KBM-7 (cell line): ENCODE data around the gene SERBP1.
"Not testable (repeated sequence)": the region's sequence is repeated elsewhere in the genome, so short reads cannot be mapped to it uniquely, and the experiment has no call there.

Experiments
- DNase-seq: peaks from one replicate; pipeline ENCODE4 v3.0.0-alpha.2; 2015
- in situ Hi-C: fragments of 300-500 bp; cut with MboI; formaldehyde crosslinking; loops from 2 replicates; pipeline ENCODE4 v1.14.3; 2020; ENCODE audit warnings: low sequenced_read_pairs, low pct_unique_long_range_greater_than_20kb, mixed read lengths

SERBP1 gene

DNA sequence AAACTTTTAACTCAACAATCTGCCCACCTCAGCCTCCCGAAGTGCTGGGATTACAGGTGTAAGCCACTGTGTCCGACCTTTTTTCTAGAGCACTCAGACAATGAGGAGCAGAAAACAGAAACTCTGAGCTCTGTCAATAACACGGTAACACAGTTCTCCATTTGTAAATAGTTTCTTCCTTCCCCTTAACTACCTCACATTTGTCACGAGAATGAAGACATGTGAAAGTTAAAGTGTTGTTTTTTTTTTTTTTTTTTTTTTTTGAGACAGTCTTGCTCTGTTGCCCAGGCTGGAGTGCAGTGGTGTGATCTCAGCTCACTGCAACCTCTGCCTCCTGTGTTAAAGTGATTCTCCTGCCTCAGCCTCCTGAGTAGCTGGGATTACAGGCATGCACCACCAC is 12.5 kb downstream of the SERBP1 start:
- DNase-seq, in situ Hi-C loops: not testable (repeated sequence)

DNA sequence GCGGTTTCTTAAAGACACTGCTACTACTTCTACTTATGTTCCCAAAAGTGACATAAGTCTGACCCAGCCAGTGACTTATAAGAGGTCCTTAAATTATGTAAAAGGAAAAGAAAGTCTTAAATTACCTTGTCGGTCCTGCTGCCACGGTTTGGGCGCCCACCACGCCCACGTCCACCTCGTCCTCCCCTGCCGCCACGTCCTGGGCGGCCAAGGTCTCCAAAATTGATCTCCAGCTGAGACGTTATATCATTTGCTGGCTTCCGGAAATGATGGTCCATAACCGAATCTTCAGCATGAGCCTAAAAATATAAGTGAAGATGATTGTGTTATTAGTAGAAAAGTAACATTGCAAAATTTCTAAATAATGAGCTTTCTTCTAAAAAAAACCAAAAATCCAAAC is 15.2 kb downstream of the SERBP1 start:
- in situ Hi-C loops: no loop called here
- DNase-seq: no peak

DNA sequence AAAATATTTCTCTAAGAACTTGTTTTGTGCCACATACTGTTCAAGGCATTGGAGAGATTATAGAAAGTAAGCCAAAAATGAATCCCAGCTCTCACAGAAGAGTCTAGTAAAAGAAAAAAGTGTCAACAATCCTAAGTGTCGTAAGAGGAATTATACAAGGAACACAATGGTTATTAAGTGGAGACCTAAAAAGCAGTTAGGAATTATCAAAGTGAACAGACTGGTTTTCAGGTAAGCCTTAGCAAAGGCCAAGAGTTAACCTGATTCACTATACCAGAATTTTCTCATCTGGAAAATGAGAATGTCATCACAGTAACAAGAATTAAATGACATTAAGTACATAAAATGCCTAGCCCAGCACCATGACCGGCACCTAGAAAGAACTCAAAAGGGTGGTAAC is 15.6 kb downstream of the SERBP1 start:
- DNase-seq: no peak
- in situ Hi-C loops: no loop called here

DNA sequence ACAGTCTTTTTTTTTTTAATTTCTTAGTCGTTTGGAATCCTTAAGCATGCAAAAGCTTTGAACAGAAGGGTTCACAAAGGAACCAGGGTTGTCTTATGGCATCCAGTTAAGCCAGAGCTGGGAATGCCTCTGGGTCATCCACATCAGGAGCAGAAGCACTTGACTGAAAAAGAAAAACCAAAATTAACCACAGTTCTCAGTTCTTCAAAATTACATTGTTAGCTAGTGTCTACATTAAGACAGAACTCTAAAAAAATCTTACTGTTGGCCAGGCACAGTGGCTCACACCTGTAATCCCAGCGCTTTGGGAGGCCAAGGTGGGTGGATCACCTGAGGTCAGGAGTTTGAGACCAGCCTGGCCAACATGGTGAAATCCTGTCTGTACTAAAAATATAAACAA is 17.1 kb downstream of the SERBP1 start:
- DNase-seq, in situ Hi-C loops: not testable (repeated sequence)

DNA sequence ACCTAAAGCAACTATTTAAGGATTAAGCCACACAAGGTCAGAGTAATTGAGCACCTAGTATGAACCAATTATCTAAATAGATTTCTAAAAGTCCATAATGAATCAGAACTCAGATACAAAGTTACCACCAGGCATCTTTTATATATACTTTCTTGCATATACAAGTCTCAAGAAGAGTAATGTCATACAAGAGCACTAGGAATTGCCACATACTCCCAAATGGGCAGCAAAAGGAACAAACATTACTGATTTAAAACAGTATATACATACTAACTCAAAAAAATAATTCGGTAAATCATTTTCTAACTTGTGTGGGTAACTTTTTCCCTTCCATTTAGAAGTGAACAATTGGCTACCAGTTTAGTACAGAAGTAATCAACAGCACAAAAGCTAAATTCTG is 22.1 kb downstream of the SERBP1 start:
- DNase-seq: no peak
- in situ Hi-C loops: no loop called here

DNA sequence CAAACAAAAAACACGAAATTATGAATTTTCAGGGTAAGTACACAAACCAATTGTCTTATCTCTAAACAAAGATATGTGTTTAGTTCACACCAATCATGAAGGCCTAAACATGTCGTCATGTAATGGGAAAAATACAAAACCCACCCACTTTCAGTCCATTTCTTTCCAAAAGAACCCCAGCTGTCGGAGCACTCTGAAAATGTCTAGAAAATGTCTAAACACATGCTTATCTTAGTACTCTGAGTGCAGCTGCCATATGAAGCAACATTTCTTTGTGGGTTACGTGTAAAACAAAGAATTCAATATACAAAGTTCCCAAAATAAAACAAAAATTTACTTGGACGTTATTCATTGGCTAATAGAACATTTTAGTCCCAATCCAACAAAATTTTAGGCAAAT is 22.7 kb downstream of the SERBP1 start:
- DNase-seq: no peak

DNA sequence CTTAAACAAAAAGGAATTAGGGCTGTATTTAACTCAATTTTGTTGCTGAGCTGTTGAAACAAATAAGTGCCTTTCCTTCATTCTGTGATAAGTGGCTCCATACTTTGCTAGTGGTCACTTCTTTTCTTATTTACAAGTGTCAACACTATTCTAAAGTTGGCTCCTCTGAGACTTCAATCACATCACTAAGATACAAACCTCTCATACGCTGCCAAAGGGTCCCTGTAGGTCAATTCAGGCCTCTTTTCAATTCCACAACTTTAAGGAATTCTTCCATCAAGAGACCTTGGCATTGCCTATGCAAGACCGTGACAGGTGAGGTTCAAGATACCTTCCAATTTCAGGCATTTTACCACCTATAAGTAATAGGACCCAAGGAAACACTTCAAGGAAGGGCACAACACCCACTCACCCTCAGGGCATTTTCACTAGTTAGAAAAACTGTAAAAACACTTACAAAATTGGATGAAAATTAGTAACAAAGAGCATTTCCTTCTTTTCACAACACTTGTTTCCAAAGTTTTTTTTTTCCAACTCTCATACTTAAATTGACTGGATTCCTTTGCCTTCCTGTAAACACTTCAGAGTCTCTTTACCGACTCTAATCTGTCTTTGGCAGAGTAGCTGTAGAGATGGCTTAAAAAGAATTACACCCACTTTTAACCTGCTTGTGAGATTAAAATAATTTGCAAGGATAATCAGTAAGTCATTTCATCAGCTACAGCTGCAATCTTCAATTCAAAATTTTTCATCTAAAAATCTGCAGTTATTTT is 24.5 kb downstream of the SERBP1 start:
- in situ Hi-C loops: no loop called here

More for the DNA sequence above, 22.7 kb downstream of the SERBP1 start:
- in situ Hi-C loops: no loop called here

DNA sequence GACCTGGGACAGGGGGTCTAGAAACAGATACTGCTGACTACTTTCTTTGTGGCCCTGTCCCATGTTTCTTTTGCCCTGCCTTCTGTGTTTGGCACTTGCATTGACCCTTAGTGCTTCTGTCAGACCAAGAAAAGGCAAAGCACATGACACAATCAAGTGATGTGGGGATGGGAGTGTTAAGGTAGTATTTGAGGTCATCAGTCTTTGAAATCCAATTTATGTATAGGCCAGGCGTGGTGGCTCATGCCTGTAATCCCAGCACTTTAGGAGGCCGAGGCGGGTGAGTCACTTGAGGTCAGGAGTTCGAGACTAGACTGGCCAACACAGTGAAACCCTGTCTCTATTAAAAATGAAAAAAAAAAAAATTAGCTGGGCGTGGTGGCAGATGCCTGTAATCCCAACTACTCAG is 26.0 kb downstream of the SERBP1 start:
- no peak for DNase-seq
- in situ Hi-C loops: no loop called here

More for the DNA sequence above, 24.5 kb downstream of the SERBP1 start:
- DNase-seq: no peak

DNA sequence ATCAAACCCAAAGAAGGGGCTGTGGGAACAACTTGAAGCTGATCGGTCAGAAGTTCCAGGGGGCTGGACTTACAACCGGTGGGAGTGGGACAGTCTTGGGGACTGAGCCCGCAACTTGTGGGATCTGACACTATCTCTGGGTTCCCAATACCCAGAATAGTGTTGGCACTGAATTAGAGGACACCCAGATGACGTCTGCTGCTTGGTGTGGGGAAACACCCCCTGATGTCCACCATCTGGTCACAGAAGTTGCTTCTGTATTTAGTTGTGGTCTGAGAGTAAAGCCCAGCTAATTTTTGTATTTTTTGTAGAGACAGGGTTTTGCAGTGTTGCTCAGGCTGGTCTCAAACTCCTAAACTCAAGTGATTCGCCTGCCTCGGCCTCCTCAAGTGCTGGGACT is 28.8 kb downstream of the SERBP1 start:
- no peak for DNase-seq
- in situ Hi-C loops: no loop called here

DNA sequence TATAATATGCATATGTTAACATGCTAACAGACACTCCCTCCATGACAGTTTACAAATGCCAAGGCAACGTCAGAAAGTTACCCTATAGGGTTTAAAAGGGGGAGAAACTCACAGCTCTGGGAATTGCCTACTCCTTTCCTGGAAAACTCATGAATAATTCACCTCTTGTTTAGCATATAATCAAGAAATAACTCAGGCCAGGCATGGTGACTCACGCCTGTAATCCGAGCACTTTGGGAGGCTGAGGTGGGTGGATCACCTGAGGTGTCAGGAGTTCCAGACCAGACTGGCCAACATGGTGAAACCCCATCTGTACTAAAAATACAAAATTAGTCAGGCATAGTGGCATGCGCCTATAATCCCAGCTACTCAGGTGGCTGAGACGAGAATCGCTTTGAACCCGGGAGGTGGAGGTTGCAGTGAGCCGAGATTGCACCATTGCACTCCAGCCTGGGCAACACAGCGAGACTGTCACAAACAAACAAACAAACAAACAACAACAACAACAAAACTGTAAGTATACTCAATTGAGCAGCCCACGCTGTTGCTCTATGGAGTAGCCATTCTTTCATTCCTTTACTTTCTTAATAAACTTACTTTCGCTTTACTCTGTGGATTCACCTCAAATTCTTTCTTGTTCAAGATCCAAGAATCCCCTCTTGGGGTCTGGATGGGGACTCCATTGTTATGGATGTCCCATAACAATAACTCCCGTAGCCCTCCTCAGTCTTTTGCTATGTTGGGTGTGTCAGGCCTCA is 30.0 kb downstream of the SERBP1 start:
- DNase-seq, in situ Hi-C loops: not testable (repeated sequence)

DNA sequence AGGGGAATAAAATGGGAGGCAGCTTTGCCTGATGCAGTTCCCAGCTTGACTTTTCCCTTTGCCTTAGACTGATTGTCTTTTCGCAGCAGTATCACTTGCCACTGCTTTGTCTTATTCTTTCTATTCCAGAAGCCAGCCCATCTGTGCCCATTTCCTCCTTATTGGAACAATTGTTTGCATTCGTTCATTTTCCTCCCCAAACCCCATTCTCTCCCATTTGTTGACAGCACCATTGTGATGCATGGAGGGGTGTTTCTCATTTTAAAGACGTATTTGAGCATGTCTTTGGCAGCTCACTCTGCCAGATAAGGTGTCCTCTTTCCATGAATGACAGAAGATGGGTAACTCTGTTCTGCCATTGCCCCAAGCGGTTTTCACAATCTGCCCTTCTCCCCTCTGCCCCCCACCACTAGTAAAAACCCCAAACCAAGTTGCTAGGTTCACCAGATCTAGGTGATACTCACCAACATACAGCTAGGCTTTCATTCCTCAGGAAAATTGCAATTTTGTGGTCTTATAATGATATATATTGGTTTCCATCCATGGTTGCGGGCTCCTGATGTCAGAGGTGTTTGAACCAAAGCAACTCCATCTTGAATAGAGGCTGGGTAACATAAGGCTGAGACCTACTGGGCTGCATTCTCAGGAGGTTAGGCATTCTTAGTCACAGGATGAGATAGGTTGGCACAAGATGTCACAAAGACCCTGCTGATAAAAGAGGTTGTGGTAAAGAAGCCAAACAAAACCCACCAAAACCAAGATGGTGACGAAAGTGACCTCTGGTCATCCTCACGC is 30.8 kb downstream of the SERBP1 start:
- no peak for DNase-seq
- in situ Hi-C loops: no loop called here

DNA sequence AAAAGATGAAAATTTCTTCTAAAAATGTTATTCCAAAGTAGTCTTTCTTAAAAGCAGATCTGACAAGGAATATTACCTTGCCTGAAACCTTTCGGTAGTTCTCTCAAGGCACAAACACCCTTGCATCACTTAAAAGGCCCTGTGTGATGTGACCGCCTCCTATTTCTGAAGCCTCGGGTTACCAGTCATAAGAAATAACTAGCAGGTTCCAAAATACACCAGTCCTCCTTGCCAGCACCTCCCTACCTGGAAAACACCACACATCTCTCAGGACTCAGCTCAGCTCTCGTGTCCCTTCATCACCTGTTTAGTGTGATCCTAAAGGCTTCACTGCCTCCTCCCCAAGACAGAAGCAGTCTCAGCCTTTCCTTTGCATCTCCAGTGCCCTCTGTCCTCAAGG is 35.7 kb downstream of the SERBP1 start:
- in situ Hi-C loops: no loop called here
- no peak for DNase-seq

DNA sequence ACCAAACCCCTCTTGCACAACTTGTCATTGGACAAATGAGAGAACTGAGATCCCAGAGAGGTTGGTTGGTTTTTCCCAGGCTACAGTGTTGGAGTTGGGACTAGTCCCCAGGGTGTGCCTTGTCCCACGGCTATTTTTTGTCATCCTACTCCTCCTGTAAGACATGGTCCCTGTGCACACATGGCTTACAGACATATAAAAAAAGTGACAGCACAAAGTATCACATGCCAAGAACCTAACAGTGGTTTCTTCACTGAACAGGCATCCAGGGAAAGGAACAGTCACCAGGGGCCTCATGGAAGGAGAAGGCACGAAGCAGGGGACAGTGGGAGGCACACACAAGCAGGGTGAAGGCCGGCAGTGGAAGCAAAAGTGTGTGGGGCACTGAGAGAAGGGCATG is 36.5 kb downstream of the SERBP1 start:
- DNase-seq: no peak
- in situ Hi-C loops: no loop called here

DNA sequence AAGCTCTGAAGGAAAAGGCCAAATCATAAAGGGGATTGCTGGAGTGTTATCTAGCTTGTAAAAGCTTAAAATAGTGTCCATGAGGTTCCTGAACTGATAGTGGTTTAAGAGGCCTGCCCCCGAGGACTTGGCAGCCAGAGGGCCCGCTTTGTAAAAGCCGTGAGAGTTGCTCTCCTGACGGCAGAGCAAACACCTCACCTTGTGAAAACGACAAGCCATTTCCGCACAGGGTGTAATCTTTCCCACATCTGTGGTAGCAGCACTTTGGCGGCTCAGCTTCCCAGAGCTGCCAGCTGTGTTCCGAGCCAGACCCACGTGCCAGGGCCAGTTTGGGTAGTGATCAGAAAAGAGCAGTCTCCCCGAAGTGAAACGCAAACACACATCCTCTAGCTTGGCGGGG is 37.0 kb downstream of the SERBP1 start:
- in situ Hi-C loops: no loop called here
- DNase-seq: no peak

DNA sequence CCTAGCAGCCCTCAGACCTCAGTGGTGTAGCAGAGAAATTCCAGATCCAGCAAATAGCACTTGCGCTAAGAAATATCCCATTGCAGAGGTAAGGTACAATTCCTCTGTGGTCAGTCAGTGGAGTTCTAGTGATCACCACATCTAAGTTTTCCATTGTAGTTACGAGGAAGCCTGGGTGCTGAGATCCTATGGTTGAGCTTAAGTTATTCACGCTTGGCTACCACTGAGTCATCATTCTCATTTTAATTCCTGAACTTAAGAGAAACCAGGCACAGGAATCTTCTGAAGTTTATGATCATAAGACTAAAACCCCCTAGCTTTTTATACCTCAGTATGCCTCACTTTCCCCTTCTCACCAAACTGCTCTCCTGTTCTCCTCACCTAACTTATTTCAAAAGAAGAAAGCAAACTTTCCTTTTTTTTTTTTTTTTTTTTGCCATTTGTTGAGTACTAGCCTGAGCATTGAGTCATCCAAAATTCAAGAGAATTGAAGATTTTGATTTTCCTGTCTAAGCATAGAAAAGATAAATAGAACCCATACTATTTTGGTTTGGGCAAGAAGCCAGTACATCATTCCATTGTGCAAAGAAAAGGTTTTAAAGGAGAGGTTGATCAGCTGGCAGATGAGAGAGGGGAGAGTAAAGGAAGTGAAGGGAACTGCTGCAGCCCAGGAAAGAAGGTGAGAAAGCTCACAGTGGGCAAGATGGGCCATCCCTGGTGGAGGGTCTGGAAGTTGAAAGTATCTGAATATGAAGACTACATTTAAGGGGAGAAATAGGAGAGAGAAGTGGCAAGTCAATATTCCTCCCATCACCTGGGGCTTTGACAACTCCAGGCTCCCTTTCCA is 39.9 kb downstream of the SERBP1 start:
- in situ Hi-C loops: no loop called here
- no peak for DNase-seq

DNA sequence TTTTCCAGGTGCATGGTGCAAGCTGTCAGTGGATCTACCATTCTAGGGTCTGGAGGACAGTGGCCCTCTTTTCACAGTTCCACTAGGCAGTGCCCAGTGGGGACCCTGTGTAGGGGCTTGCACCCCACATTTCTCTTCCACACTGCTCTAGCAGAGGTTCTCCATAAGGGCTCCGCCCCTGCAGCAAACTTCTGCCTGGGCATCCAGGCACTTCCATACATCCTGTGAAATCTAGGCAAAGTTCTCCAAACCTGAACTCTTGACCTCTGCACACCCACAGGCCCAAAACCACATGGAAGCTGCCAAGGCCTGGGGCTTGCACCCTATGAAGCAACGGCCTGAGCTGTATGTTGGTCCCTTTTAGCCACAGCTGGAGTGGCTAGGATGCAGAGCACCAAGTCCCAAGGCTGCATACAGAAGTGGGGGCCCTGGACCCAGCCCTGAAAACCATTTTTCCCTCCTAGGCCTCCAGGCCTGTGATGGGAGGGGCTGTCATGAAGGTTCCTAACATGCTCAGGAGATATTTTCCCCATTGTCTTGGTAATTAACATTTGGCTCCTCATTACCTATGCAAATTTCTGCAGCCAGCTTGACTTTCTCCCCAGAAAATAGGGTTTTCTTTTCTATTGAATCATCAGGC is 46.1 kb downstream of the SERBP1 start:
- in situ Hi-C loops: no loop called here
- DNase-seq: no peak

DNA sequence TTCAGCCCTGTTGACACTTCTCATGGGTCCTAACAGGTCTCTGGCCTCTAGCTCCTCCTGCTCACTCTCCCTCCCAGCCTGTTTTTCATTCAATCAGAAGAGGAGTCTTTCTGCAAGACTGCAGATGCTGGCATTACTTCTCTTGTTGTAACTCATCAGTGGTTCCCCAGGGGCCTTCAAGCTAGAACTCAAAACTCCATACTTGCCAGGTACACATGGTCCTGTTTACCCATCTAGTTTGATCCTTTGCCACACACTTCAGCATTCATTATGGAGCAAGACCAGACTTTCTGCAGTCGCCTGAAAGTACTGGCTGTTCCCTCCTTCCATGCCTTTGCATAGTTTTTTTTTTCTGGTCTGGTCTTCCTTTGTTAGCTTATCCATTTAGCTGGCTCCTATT is 47.9 kb downstream of the SERBP1 start:
- in situ Hi-C loops: no loop called here
- DNase-seq: no peak

DNA sequence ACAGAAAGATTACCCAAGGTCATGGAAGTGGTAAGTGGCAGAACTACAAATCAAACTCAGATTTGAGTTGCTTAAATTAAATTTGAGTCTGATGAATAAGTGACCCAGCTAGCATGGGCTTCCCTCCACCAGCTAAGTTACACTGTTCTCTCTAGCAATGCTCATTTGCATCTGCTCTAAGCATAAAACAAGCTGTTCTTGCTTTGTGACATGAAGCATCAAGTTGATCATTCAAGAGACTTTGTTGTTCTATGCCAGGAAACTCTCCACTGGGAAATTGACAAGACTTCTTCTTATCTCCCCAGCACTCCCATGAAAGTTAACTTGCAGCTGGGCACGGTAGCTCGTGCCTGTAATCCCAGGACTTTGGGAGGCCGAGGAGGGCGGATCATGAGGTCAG is 49.0 kb downstream of the SERBP1 start:
- in situ Hi-C loops: no loop called here
- DNase-seq: no peak

DNA sequence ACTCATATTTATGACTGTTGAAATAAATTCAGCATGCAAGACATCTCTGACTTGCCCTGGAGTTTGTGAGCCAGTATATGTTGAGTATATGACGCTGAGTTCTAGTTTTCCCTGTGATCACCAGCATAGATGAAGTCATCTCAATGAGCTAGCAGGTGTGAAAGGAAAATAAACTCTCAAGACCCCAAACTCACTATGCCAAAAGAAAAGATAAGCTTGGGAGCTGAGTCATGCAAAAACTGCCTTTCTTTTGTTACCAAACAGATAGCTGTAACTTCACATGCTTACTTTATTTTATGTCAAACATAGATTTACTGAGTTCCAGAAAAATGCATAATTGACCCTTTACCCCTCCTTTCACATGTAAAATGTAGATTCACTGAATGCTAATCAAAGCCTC is 52.9 kb downstream of the SERBP1 start:
- DNase-seq: no peak
- in situ Hi-C loops: no loop called here
